ACC112 (cell line): Measurements from ENCODE around the gene RAD51B.
"Not testable (repeated sequence)": the region's sequence is repeated elsewhere in the genome, so short reads cannot be mapped to it uniquely, and the experiment has no call there.

Experiments used
- H2AFZ ChIP-seq: fragments of 200-600 bp; sonication (generic); one replicate; pipeline ENCODE4 v1.6.0; 2017; ENCODE audit warnings: antibody characterized with exemption, low read length; ENCODE audit not compliant: unreplicated experiment
- H3K27ac ChIP-seq: fragments of 200-600 bp; sonication (generic); 2 replicates; pipeline ENCODE4 v1.5.1; 2014; ENCODE audit warnings: low read depth, mild to moderate bottlenecking, antibody characterized with exemption, low read length, moderate library complexity
- H3K27me3 ChIP-seq: fragments of 200-600 bp; sonication (generic); 2 replicates; pipeline ENCODE4 v1.6.1; 2014; ENCODE audit warnings: mild to moderate bottlenecking, antibody characterized with exemption, low read length, moderate library complexity, mixed read lengths; ENCODE audit not compliant: insufficient read depth
- H3K36me3 ChIP-seq: fragments of 200-600 bp; sonication (generic); 2 replicates; pipeline ENCODE4 v1.6.1; 2016; ENCODE audit warnings: mild to moderate bottlenecking, antibody characterized with exemption, low read length, moderate library complexity, mixed read lengths; ENCODE audit not compliant: insufficient read depth
- H3K4me1 ChIP-seq: fragments of 200-600 bp; sonication (generic); one replicate; pipeline ENCODE4 v1.6.1; 2016; ENCODE audit warnings: low read length, mixed read lengths; ENCODE audit not compliant: insufficient read depth, unreplicated experiment, control insufficient read depth
- H3K4me3 ChIP-seq: fragments of 200-600 bp; sonication (generic); 2 replicates; pipeline ENCODE4 v1.5.1; 2014; ENCODE audit warnings: mild to moderate bottlenecking, low read depth, low read length
- H3K79me2 ChIP-seq: fragments of 200-600 bp; sonication (generic); one replicate; pipeline ENCODE4 v1.6.0; 2016; ENCODE audit warnings: low read length; ENCODE audit not compliant: control insufficient read depth, unreplicated experiment, insufficient read depth

The RAD51B gene

GRCh38 chr14:67978749-67979148 is 159.2 kb downstream of the RAD51B start:
- Histone ChIP-seq H3K27ac (no peak overlapping the region), H3K79me2 (no peaks in the 10 kb centered on the region)

GRCh38 chr14:67982711-67983608 is 163.4 kb downstream of the RAD51B start:
- Histone ChIP-seq H3K27me3 (no peaks in the 10 kb centered on the region), H3K36me3 (no peaks in the 10 kb centered on the region), H3K4me3 (no peak overlapping the region), H3K27ac (no peak overlapping the region), H3K79me2 (no peaks in the 10 kb centered on the region), H2AFZ (no peak overlapping the region), H3K4me1 (no peaks in the 10 kb centered on the region)

More at GRCh38 chr14:67978749-67979148, 159.2 kb downstream of the RAD51B start:
- H3K27me3 ChIP-seq: no peaks in the 10 kb centered on the region
- H3K36me3 ChIP-seq: no peaks in the 10 kb centered on the region
- no peaks in the 10 kb centered on the region for H3K4me1 ChIP-seq
- H3K4me3 ChIP-seq: no peak overlapping the region
- H2AFZ ChIP-seq: no peak overlapping the region

- H2AFZ ChIP-seq: no peak overlapping the region
- no peaks in the 10 kb centered on the region for H3K4me1 ChIP-seq
- no peaks in the 10 kb centered on the region for H3K36me3 ChIP-seq
- no peak overlapping the region for H3K27ac ChIP-seq
- H3K27me3 ChIP-seq: no peaks in the 10 kb centered on the region
- H3K4me3 ChIP-seq: no peak overlapping the region
- H3K79me2 ChIP-seq: no peaks in the 10 kb centered on the region
Observed at GRCh38 chr14:67984274-67984673, 164.7 kb downstream of the RAD51B start.

- H2AFZ ChIP-seq: no peak overlapping the region
- no peak overlapping the region for H3K4me3 ChIP-seq
- H3K27ac ChIP-seq: no peak overlapping the region; the same call in 1 of the 2 replicates
- H3K36me3 ChIP-seq: no peaks in the 10 kb centered on the region
- no peaks in the 10 kb centered on the region for H3K79me2 ChIP-seq
- H3K27me3 ChIP-seq: no peaks in the 10 kb centered on the region
- H3K4me1 ChIP-seq: no peaks in the 10 kb centered on the region
Observed at GRCh38 chr14:67986131-67986841, 166.7 kb downstream of the RAD51B start.

GRCh38 chr14:67987606-67988005 is 168.0 kb downstream of the RAD51B start:
- Histone ChIP-seq H3K27ac (peak overlapping the region; percentile 23), H3K27me3 (no peaks in the 10 kb centered on the region), H2AFZ (peak overlapping the region; percentile 5), H3K4me3 (no peak overlapping the region; the same call in 1 of the 2 replicates), H3K4me1 (no peaks in the 10 kb centered on the region), H3K36me3 (no peaks in the 10 kb centered on the region), H3K79me2 (no peaks in the 10 kb centered on the region)

- H3K27me3 ChIP-seq, H3K4me1 ChIP-seq, H3K27ac ChIP-seq, H2AFZ ChIP-seq, H3K4me3 ChIP-seq, H3K79me2 ChIP-seq, H3K36me3 ChIP-seq: not testable (repeated sequence)
Observed at GRCh38 chr14:67988210-67988609, 168.6 kb downstream of the RAD51B start.

- H3K27ac ChIP-seq: no peak overlapping the region
- H3K36me3 ChIP-seq: no peaks in the 10 kb centered on the region
- H3K4me3 ChIP-seq: no peak overlapping the region
- H3K79me2 ChIP-seq: no peaks in the 10 kb centered on the region
- no peaks in the 10 kb centered on the region for H3K27me3 ChIP-seq
- H2AFZ ChIP-seq: no peak overlapping the region
- no peaks in the 10 kb centered on the region for H3K4me1 ChIP-seq
Observed at GRCh38 chr14:67990576-67990975, 171.0 kb downstream of the RAD51B start.

GRCh38 chr14:67994531-67994930 is 175.0 kb downstream of the RAD51B start:
- H3K4me1 ChIP-seq: peaks cover 6% of the 10 kb centered on the region
- H2AFZ ChIP-seq: no peak overlapping the region
- H3K79me2 ChIP-seq: no peaks in the 10 kb centered on the region
- H3K27ac ChIP-seq: no peak overlapping the region
- H3K36me3 ChIP-seq: no peaks in the 10 kb centered on the region
- H3K4me3 ChIP-seq: no peak overlapping the region
- no peaks in the 10 kb centered on the region for H3K27me3 ChIP-seq

GRCh38 chr14:67996235-67996634 is 176.7 kb downstream of the RAD51B start:
- Histone ChIP-seq H2AFZ (no peak overlapping the region), H3K27me3 (no peaks in the 10 kb centered on the region), H3K4me1 (peaks cover 19% of the 10 kb centered on the region), H3K36me3 (no peaks in the 10 kb centered on the region), H3K79me2 (no peaks in the 10 kb centered on the region), H3K27ac (no peak overlapping the region), H3K4me3 (no peak overlapping the region)

- Histone ChIP-seq H2AFZ (no peak overlapping the region), H3K27me3 (no peaks in the 10 kb centered on the region), H3K79me2 (no peaks in the 10 kb centered on the region), H3K4me1 (peaks cover 19% of the 10 kb centered on the region), H3K36me3 (no peaks in the 10 kb centered on the region), H3K4me3 (no peak overlapping the region), H3K27ac (no peak overlapping the region)
Observed at GRCh38 chr14:67998834-67999233, 179.3 kb downstream of the RAD51B start.

- Histone ChIP-seq H3K4me1 (peaks cover 19% of the 10 kb centered on the region), H3K27me3 (no peaks in the 10 kb centered on the region), H3K27ac (peak overlapping the region; percentile 71)
Observed at GRCh38 chr14:67999290-67999689, 179.7 kb downstream of the RAD51B start.

More at GRCh38 chr14:67999290-67999689, 179.7 kb downstream of the RAD51B start:
- H2AFZ ChIP-seq: no peak overlapping the region
- H3K4me3 ChIP-seq: no peak overlapping the region
- no peaks in the 10 kb centered on the region for H3K36me3 ChIP-seq
- H3K79me2 ChIP-seq: no peaks in the 10 kb centered on the region
